Spleen (tissue), 11 donors: ENCODE results near the gene LRIG1. TPM values are rescaled to one million over a fixed set of nuclear protein-coding genes. Genes with fewer than 3 reads are reported as not detected.

ENCODE experiments used
- DNase-seq: peaks from one replicate; pipeline ENCODE4 v3.0.0-alpha.2; 2020
- H3K27ac ChIP-seq, 8 donors: fragments of 200-600 bp; sonication (generic) in 7 of 8; 1 replicate in 4 of 8; 2 replicates in 4 of 8; pipeline versions ENCODE4 v1.5.0 to v1.8.0; 2016 to 2021; ENCODE audit warnings: inconsistent platforms in 4 of 8, mild to moderate bottlenecking in 4 of 8, moderate library complexity in 1 of 8
- H3K27me3 ChIP-seq, 7 donors: fragments of 200-600 bp; sonication (generic) in 6 of 7; replicated peaks in 1 of 7; 1 replicate in 4 of 7; 2 replicates in 3 of 7; pipeline versions ENCODE4 v1.5.0 to v1.8.0; 2016 to 2021; ENCODE audit warnings: inconsistent platforms in 3 of 7, mild to moderate bottlenecking in 1 of 7
- H3K36me3 ChIP-seq, 6 donors: fragments of 200-600 bp; sonication (generic) in 5 of 6; 1 replicate in 4 of 6; 2 replicates in 2 of 6; pipeline versions ENCODE4 v1.5.0 to v1.8.0; 2016 to 2021; ENCODE audit warnings: inconsistent platforms in 2 of 6
- H3K4me1 ChIP-seq, 6 donors: fragments of 200-600 bp; sonication (generic) in 5 of 6; 1 replicate in 3 of 6; 2 replicates in 3 of 6; pipeline versions ENCODE4 v1.5.0 to v1.8.0; 2016 to 2021; ENCODE audit warnings: inconsistent platforms in 3 of 6
- H3K4me3 ChIP-seq, 8 donors: fragments of 200-600 bp; sonication (generic) in 7 of 8; 1 replicate in 4 of 8; 2 replicates in 4 of 8; pipeline versions ENCODE4 v1.5.0 to v1.8.0; 2016 to 2021; ENCODE audit warnings: inconsistent platforms in 4 of 8, mild to moderate bottlenecking in 4 of 8, moderate library complexity in 2 of 8
- H3K9me3 ChIP-seq, 8 donors: fragments of 200-600 bp; sonication (generic) in 7 of 8; 1 replicate in 4 of 8; 2 replicates in 4 of 8; pipeline versions ENCODE4 v1.5.0 to v1.8.0; 2016 to 2021; ENCODE audit warnings: inconsistent platforms in 4 of 8
- POLR2A ChIP-seq, 3 donors: fragments of 450-650 bp; IDR thresholded peaks; one replicate each; pipeline ENCODE4 v1.5.1; 2017; ENCODE audit warnings: antibody characterized with exemption in 3 of 3, mild to moderate bottlenecking in 1 of 3
- POLR2AphosphoS5 ChIP-seq, 3 donors: sonication (generic); formaldehyde crosslinking; IDR thresholded peaks; one replicate each; pipeline ENCODE4 v1.5.1; 2017; ENCODE audit warnings: antibody characterized with exemption in 3 of 3
- WGBS, 5 donors: extraction: QIAGEN DNeasy Blood & Tissue Kit in 3 of 5; methylation state at CpG; one replicate each; pipeline versions ENCODE4 v1.1.5 to v1.1.7; 2013 to 2018; 5-methylcytosine and 5-hydroxymethylcytosine counted together
- intact Hi-C: fragments of 100-400 bp; cut with DNase I; formaldehyde crosslinking; loops from one replicate; pipeline ENCODE4 v1.15.0; 2023; ENCODE audit warnings: low total_unique reads
- polyA plus RNA-seq, 3 donors: library from polyadenylated mRNA; stranded (reverse); fragments of 200-250 nt; gene quantifications; one replicate each; pipeline ENCODE4 v1.2.1, GENCODE V29; 2013
- total RNA-seq, 7 donors: library from RNA; depleted of rRNA in 3 of 7; stranded (reverse); fragments of >200 nt in 3 of 7; fragmentation: NEBNext Ultra II Directional in 4 of 7; extraction: Animal tissue kit (Norgen Biotek cat#: 25700) in 4 of 7; gene quantifications; one replicate each; pipeline versions ENCODE4 v1.1.0 to v1.2.1, GENCODE V29; 2016 to 2021
- TF ChIP-seq, protein P1 (sequence below), 11 experiments: fragments of 200-600 bp in 7 of 11; fragments of 450-650 bp in 4 of 11; sonication (generic) in 4 of 11; IDR thresholded peaks in 8 of 11; conservative IDR thresholded peaks in 3 of 11; 1 replicate in 7 of 11; 2 replicates in 4 of 11; pipeline versions ENCODE4 v1.4.0 to v1.8.0; 2016 to 2021; ENCODE audit warnings: antibody characterized with exemption in 11 of 11, inconsistent platforms in 4 of 11, mild to moderate bottlenecking in 1 of 11
- donor health status: healthy with polysubstance abuse.
- donor health status: DM: no; HTN: no; CAD: no; lungs with moderate emphysema.
- donor health status: DM: no; HTN: no; CAD: no.
- donor health status: Bipolar disorder and iron deficiency.
- donor health status: healthy.
- donor health status: DM: no; HTN: no; CAD: no.
- donor health status: DM: yes; HTN: yes; CAD: no.

The LRIG1 gene
- total and polyA plus RNA-seq, 10 donors = 5.9 to 19.7 (median 11.9) TPM

- peaks cover 4 to 33% (median 17%) of the 10 kb centered on the region in 6 donors for H3K4me1 ChIP-seq
- peak; percentile 74 for DNase-seq
- no peak overlapping the region for H3K27ac ChIP-seq
- no peaks in the 10 kb centered on the region for H3K9me3 ChIP-seq
- TF ChIP-seq POLR2A (IDR thresholded peaks at IDR 0.05) = no peak
- TF ChIP-seq POLR2AphosphoS5 (IDR thresholded peaks at IDR 0.05) = no peak
- TF ChIP-seq, protein P1, sequence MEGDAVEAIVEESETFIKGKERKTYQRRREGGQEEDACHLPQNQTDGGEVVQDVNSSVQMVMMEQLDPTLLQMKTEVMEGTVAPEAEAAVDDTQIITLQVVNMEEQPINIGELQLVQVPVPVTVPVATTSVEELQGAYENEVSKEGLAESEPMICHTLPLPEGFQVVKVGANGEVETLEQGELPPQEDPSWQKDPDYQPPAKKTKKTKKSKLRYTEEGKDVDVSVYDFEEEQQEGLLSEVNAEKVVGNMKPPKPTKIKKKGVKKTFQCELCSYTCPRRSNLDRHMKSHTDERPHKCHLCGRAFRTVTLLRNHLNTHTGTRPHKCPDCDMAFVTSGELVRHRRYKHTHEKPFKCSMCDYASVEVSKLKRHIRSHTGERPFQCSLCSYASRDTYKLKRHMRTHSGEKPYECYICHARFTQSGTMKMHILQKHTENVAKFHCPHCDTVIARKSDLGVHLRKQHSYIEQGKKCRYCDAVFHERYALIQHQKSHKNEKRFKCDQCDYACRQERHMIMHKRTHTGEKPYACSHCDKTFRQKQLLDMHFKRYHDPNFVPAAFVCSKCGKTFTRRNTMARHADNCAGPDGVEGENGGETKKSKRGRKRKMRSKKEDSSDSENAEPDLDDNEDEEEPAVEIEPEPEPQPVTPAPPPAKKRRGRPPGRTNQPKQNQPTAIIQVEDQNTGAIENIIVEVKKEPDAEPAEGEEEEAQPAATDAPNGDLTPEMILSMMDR (IDR thresholded peaks at IDR 0.05 in 8 of 11, conservative IDR thresholded peaks at IDR 0.05 in 3 of 11) = no peak
- WGBS, 5 donors = 90 to 98% (median 94%) methylated on average over 10 of the region's 10 CpGs
- H3K27me3 ChIP-seq = no peaks in the 10 kb centered on the region
- no peak overlapping the region for H3K4me3 ChIP-seq
- intact Hi-C loops = loop anchor here (10.0 kb wide), 1 partner anchor 111 kb away; no protein-coding TSS in a partner anchor
- H3K36me3 ChIP-seq = peaks cover 0 to 74% (median 9%) of the 10 kb centered on the region in 6 donors
Measured at GRCh38 chr3:66395635-66396034, 105.2 kb downstream of the LRIG1 start.

- H3K4me3 ChIP-seq = no peak overlapping the region
- H3K27ac ChIP-seq = peak overlapping the region in 5 of 8 donors; percentile 16 to 81 (median 70)
- H3K36me3 ChIP-seq = peaks cover 0 to 70% (median 9%) of the 10 kb centered on the region in 6 donors
- no peak for DNase-seq
- peaks cover 4 to 42% (median 22%) of the 10 kb centered on the region in 6 donors for H3K4me1 ChIP-seq
- TF ChIP-seq POLR2AphosphoS5 (IDR thresholded peaks at IDR 0.05) (no peak), POLR2A (IDR thresholded peaks at IDR 0.05) (no peak)
- TF ChIP-seq, protein P1 (IDR thresholded peaks at IDR 0.05 in 8 of 11, conservative IDR thresholded peaks at IDR 0.05 in 3 of 11) = no peak
- no peaks in the 10 kb centered on the region for H3K27me3 ChIP-seq
- WGBS, 5 donors = 86 to 96% (median 94%) methylated on average over 8 of the region's 8 CpGs
- intact Hi-C loops = loop anchor here (10.0 kb wide), 1 partner anchor 110 kb away; no protein-coding TSS in a partner anchor
- H3K9me3 ChIP-seq = no peaks in the 10 kb centered on the region
Measured at GRCh38 chr3:66394753-66395249, 106.0 kb downstream of the LRIG1 start.

DNA sequence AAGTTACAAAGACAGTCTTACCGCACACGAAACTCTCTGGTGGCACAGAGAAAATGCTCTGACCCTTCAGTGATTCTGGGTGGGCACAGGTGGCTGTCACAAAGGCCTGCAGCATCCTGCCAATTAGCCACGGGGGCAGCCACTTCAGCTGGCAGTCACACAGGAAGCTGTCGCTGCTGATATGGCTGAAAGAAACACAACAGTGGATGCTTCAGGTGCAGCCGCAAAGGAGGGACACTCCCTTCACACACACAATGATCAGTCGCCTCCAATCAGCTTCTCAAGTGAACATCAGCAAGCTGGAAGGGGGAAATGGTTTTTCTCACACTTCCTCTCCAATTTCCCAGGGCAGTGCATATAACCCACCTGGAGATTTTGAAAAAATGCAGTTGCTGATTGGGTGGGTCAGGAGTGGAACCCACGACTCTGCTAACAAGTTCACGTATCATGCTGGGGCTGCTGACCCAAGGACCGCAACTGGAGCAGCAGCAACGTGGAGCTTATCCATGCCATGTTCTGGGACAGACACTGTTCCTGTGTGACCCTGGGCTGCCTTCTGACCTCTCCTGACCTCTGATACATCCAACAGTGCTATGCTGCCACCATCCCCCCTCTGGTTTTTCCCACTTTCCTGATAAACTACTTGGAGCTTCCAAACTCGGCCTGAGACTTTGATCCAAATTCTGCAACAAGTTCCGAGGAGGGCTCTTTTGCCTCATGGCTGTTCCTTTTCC is 106.6 kb downstream of the LRIG1 start:
- intact Hi-C loops = loop anchor here (10.0 kb wide), 1 partner anchor 109 kb away; no protein-coding TSS in a partner anchor
- peak; percentile 89 for DNase-seq
- no peaks in the 10 kb centered on the region for H3K9me3 ChIP-seq
- WGBS, 5 donors = 55 to 70% (median 63%) methylated on average over 12 of the region's 12 CpGs
- peak overlapping the region; percentile 24 to 81 (median 64) for H3K27ac ChIP-seq
- H3K4me3 ChIP-seq = peak overlapping the region in 5 of 8 donors; percentile 15 to 57 (median 20)
- H3K27me3 ChIP-seq = no peaks in the 10 kb centered on the region
- peaks cover 0 to 68% (median 9%) of the 10 kb centered on the region in 6 donors for H3K36me3 ChIP-seq
- peaks cover 4 to 48% (median 26%) of the 10 kb centered on the region in 6 donors for H3K4me1 ChIP-seq
- TF ChIP-seq, protein P1 (IDR thresholded peaks at IDR 0.05 in 8 of 11, conservative IDR thresholded peaks at IDR 0.05 in 3 of 11) = no peak
- TF ChIP-seq POLR2AphosphoS5 (IDR thresholded peaks at IDR 0.05) = peak in 2 of 3 donors; percentile 67 to 77
